GM12873 (cell line): Measurements from ENCODE around the gene JAKMIP3.

ENCODE experiments used
- TF ChIP-seq, protein P1 (sequence below): IDR thresholded peaks from 2 replicates; pipeline ENCODE4 v1.5.1; 2012; ENCODE audit warnings: low read depth, mild to moderate bottlenecking, moderate library complexity, low read length, control low read depth; ENCODE audit not compliant: insufficient read depth; ENCODE audit errors: missing control alignments

Gene JAKMIP3

DNA sequence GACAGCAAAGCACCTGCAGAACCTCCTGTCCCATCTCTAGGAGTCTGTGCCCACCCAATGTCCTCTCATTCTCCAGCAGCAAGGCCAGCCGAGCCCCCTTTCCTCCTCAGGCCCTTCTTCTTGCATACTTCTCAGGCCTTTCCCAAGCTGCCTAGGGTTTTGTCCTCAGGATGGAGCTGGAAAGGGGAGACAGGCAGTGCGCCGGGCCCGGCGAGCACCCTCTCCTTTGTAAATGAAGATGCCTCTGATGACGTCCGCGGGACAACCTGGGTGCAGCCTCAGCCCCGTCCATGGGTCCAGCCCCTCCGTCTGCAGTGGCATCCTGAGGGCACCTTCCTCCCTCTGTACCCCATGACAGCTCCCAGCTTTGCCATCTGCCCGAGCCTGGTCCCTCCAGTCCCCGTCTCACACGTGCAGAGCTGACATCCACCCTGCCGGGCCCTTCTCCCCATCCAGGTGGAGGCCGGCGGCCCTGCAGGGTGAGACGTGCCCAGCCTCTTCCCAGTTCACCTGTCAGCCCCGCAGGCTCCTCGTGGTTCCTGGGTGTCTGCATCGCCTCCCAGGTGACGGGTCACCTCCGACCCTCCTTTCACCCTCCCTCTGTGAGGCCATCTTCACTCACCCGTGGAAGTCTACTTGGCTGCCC is 36.4 kb downstream of the JAKMIP3 start:
- TF ChIP-seq, protein P1, sequence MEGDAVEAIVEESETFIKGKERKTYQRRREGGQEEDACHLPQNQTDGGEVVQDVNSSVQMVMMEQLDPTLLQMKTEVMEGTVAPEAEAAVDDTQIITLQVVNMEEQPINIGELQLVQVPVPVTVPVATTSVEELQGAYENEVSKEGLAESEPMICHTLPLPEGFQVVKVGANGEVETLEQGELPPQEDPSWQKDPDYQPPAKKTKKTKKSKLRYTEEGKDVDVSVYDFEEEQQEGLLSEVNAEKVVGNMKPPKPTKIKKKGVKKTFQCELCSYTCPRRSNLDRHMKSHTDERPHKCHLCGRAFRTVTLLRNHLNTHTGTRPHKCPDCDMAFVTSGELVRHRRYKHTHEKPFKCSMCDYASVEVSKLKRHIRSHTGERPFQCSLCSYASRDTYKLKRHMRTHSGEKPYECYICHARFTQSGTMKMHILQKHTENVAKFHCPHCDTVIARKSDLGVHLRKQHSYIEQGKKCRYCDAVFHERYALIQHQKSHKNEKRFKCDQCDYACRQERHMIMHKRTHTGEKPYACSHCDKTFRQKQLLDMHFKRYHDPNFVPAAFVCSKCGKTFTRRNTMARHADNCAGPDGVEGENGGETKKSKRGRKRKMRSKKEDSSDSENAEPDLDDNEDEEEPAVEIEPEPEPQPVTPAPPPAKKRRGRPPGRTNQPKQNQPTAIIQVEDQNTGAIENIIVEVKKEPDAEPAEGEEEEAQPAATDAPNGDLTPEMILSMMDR, result no peak

DNA sequence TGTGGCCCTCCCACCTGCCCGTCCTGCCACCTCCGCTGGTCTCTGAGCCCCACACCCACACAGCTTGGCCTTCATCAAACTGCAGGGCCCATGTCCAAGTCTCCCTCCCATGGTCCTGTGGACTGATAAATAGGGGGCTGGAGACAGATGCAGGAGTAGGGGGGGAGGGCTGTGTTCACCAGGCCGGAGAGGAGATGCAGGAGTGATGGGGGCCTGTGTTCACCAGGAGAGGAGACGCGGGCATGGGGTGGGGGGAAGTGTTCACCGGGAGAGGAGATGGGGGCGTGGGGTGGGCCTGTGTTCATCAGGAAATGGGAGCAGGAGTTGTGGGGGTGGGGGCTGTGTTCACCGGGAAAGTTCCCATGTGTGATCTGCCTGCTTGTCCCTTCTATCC is 37.0 kb downstream of the JAKMIP3 start:
- TF ChIP-seq, protein P1, result no peak

DNA sequence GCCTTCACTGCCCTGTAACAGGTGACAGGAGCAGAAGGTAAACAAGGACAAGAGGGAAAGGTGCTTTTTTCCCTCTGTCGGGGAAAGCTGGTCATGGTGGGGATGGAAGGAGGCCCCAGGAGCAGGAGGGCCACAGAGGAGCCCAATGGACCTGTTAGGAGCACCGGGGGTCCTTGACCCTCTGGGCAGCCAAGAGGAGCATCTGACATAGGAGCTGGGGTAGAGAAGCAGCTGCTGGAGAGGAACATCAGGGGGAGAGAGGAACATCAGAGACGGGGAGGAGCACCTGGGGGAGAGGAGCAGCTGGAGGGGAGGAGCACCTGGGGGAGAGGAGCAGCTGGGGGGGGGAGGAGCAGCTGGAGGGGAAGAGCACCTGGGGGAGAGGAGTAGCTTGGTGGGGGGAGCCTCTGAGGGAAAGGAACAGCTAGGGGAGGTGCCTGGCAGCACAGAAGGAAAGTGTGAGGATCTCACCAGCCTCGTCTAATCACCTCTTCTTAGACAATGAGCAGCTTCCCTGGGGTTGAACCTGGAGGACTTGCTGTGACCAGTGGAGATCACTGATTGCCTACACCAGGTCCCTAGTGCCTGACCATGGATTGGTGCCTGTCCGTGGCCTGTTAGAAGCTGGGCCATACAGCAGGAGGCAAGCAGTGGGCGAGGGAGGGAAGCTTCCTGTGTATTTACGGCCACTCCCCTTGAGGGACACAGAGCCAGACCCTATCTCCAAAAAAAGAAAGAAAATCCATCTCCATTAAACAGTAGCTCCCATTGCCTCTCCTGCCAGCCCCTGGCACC is 37.6 kb downstream of the JAKMIP3 start:
- TF ChIP-seq, protein P1, result no peak

DNA sequence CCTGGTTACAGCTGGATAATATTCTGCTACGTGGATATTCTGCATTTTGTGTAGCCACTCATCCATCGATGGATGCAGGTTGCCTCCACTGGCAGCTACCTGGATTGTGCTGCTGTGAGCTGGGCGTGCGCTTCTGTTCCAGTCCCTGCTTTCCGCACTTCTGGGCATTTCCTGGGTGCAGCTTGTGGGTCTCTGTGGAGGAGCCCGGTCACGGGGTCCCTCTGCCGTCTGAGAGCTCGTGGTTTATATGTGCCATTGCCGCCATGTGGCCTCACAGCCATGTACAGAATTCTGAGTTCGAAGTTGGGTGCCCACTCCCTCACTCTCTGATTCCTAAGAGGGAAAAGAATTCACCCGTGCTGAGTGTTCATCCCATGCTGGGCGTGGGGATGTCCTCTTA is 38.3 kb downstream of the JAKMIP3 start:
- TF ChIP-seq, protein P1, result no peak

DNA sequence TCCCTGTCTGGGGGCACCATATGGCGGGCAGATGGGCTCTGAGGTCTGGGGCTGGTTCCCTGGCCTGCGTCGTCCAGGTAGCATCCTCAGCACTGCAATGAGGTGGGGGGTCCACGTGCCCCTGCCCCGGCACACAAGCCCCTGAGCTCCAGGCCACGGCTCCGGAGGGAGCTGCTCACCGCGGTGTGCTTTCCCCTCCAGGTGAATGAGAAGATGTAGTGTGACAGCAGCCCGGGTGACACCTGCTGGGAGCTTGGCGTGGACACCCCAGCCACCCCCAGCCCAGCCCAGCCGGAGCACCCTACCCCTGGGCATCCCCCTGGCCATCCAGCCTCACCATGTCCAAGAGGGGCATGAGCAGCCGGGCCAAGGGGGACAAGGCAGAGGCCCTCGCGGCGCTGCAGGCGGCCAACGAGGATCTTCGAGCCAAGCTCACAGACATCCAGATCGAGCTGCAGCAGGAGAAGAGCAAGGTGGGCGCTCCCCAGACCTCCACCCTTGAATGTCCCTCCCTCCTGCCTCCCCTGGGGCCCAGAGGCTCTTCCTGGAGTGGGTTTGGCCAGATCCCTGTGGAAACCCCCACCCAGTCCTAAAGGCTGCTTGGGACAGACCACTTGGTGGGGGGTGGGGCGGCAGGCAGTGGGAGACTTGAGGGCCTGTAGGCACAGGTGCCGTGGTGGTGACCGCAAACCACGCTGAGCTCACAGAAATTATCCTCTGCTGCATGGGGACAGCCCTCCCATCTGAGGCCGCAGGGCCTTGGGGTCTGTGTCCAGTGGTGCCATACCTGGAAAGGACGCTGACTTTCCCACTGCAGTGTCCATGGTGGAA is 38.9 kb downstream of the JAKMIP3 start:
- TF ChIP-seq, protein P1, result no peak

DNA sequence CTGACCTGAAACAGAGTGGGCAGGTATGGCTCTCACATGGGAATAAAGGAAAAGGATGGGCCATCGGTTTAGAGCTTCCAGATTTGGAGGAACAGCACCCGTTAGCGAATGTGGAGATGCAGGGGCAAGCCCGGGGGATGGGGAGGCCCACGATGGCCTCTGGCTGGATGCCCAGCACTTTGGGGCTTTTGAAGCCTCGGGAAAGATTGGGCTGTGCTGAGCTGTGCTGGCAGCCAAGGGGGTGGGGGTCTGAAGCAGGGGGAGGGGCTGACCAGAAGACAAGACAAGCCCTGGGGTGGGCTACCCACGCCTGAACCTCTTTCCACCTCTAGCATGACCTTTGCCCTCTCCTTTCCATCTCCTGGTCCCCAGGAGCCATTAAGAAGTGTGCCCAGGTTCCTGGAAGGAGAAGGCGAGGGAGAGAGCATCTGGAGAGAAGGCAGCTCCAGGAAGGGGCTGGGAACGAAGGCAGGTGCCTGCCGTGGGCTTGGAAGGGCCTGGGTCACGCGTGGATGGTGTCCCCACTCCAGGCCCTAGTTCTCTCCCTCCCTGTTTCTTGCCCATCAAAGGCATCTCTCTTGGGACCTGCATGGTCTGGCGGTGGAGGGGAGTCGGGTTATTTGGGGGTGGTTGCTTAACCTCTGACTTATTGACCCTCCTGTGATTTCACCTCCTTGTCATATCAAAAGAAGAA is 39.7 kb downstream of the JAKMIP3 start:
- TF ChIP-seq, protein P1, result no peak
